Panc1 (cell line): Measurements from ENCODE around the gene CCDC69. TPM values are rescaled to one million over a fixed set of nuclear protein-coding genes. Genes with fewer than 3 reads are reported as not detected.

Source experiments
- ATAC-seq: fragments of 200-7000 bp; cut with Tn5 transposase; 2 replicates; pipeline ENCODE4 v1.9.1; 2020; ENCODE audit warnings: mild to moderate bottlenecking, moderate library complexity
- BruUV-seq: library from RNA; stranded (reverse); fragments of 400-500 nt; replicated peaks from 2 replicates; lab custom pipeline; 2021; lab: Mats Ljungman, UMichigan
- CTCF ChIA-PET: fragments of 300-600 bp; sonication (Branson Sonifier 250); formaldehyde crosslinking; loops from one replicate; lab custom pipeline; 2022; ENCODE audit warnings: antibody characterized with exemption; lab: Charles Lee
- POLR2A ChIA-PET: fragments of 300-600 bp; sonication (Branson Sonifier 250); formaldehyde crosslinking; loops from one replicate; lab custom pipeline; 2022; ENCODE audit warnings: antibody characterized with exemption; lab: Charles Lee
- DNase-seq: peaks from one replicate; pipeline ENCODE4 v3.0.0-alpha.2; 2010; ENCODE audit warnings: low read depth, low spot score
- H3K27ac ChIP-seq: 2 replicates; pipeline ENCODE4 v1.5.1; 2011; ENCODE audit warnings: mild to moderate bottlenecking, low read length, inconsistent platforms
- H3K27me3 ChIP-seq: fragments of 200-500 bp; sonication (Bioruptor generic); 2 replicates; pipeline ENCODE4 v1.6.0; 2014; ENCODE audit warnings: low read length, inconsistent platforms; ENCODE audit not compliant: control insufficient read depth, insufficient read depth
- H3K36me3 ChIP-seq: fragments of 200-500 bp; sonication (Bioruptor generic); 2 replicates; pipeline ENCODE4 v1.5.1; 2014; ENCODE audit warnings: inconsistent platforms, mild to moderate bottlenecking, low read length, moderate library complexity; ENCODE audit not compliant: control insufficient read depth, insufficient read depth
- H3K4me1 ChIP-seq: 2 replicates; pipeline ENCODE4 v1.5.1; 2011; ENCODE audit warnings: inconsistent platforms, mild to moderate bottlenecking, low read length, moderate library complexity; ENCODE audit not compliant: control insufficient read depth, insufficient read depth
- H3K4me3 ChIP-seq, 2 experiments: 2 replicates each; pipeline ENCODE4 v1.5.1; 2011 to 2012; ENCODE audit warnings: low read depth in 2 of 2, low read length in 2 of 2, mild to moderate bottlenecking in 2 of 2, inconsistent platforms in 1 of 2, moderate library complexity in 1 of 2
- H3K9me3 ChIP-seq: fragments of 200-500 bp; sonication (Bioruptor generic); 2 replicates; pipeline ENCODE4 v1.5.1; 2014; ENCODE audit warnings: low read depth, mild to moderate bottlenecking, inconsistent platforms, low read length, moderate library complexity; ENCODE audit not compliant: control insufficient read depth, insufficient read depth
- CTCF ChIP-seq: fragments of 450-650 bp; IDR thresholded peaks from 2 replicates; pipeline ENCODE4 v1.5.1; 2017; ENCODE audit warnings: mild to moderate bottlenecking
- POLR2AphosphoS5 ChIP-seq: IDR thresholded peaks from 2 replicates; pipeline ENCODE4 v1.6.1; 2012; ENCODE audit warnings: mild to moderate bottlenecking, low read depth, low read length, moderate library complexity
- REST ChIP-seq, 2 experiments: IDR thresholded peaks; 2 replicates each; pipeline ENCODE4 v1.6.1; 2011 to 2012; ENCODE audit warnings: low read depth in 2 of 2, control low read depth in 1 of 2, low read length in 1 of 2, mild to moderate bottlenecking in 1 of 2, moderate library complexity in 1 of 2; ENCODE audit not compliant: insufficient read depth in 1 of 2
- SIN3A ChIP-seq: IDR thresholded peaks from 2 replicates; pipeline ENCODE4 v1.6.1; 2012; ENCODE audit warnings: low read depth, mild to moderate bottlenecking, low read length, moderate library complexity, borderline replicate concordance; ENCODE audit not compliant: insufficient read depth
- TCF7L2 ChIP-seq: IDR thresholded peaks from 2 replicates; pipeline ENCODE4 v1.6.1; 2011; ENCODE audit warnings: mild to moderate bottlenecking, low read depth, low read length, inconsistent platforms
- in situ Hi-C: cut with HindIII; loops from 2 replicates; pipeline ENCODE4 v1.10.0; 2016; ENCODE audit warnings: low sequenced_read_pairs, low pct_unique_long_range_greater_than_20kb
- intact Hi-C: fragments of 100-400 bp; cut with micrococcal nuclease; formaldehyde crosslinking; loops from one replicate; pipeline ENCODE4 v1.10.0; 2022; ENCODE audit not compliant: unreplicated experiment
- total RNA-seq: library from RNA; stranded (reverse); gene quantifications from one replicate; pipeline ENCODE4 v1.2.1, GENCODE V29; 2021; ENCODE audit not compliant: unreplicated experiment

The CCDC69 gene
- total RNA-seq, 1 experiment from 2014 or later = 2.1 TPM

GRCh38 chr5:151200913-151201595 lies 22.8 kb downstream of the CCDC69 start:
- no peaks in the 10 kb centered on the region for H3K36me3 ChIP-seq

GRCh38 chr5:151199581-151200185 lies 24.2 kb downstream of the CCDC69 start:
- POLR2A ChIA-PET = no interaction called here
- no peaks in the 10 kb centered on the region for H3K36me3 ChIP-seq
- ATAC-seq (no peak), DNase-seq (no peak)
- no peak overlapping the region for H3K4me3 ChIP-seq
- H3K4me1 ChIP-seq = no peaks in the 10 kb centered on the region
- TF ChIP-seq TCF7L2 (no peak), CTCF (no peak), POLR2AphosphoS5 (no peak), REST (IDR thresholded peaks at IDR 0.05; ENCODE audit: insufficient read depth in 1 of 2, low read depth in 2 of 2, low read length in 1 of 2) (no peak), SIN3A (no peak)
- H3K27ac ChIP-seq = no peak overlapping the region
- intact Hi-C loops (no loop called here), in situ Hi-C loops (no loop called here)
- H3K27me3 ChIP-seq = no peaks in the 10 kb centered on the region
- no TSS peak for BruUV-seq
- no peaks in the 10 kb centered on the region for H3K9me3 ChIP-seq
- CTCF ChIA-PET = no interaction called here

More at GRCh38 chr5:151200913-151201595, 22.8 kb downstream of the CCDC69 start:
- TF ChIP-seq POLR2AphosphoS5 (no peak), REST (IDR thresholded peaks at IDR 0.05; ENCODE audit: insufficient read depth in 1 of 2, low read depth in 2 of 2, low read length in 1 of 2) (no peak), TCF7L2 (no peak), SIN3A (no peak), CTCF (no peak)
- H3K4me3 ChIP-seq = no peak overlapping the region
- BruUV-seq = no TSS peak
- ATAC-seq (no peak), DNase-seq (no peak)
- in situ Hi-C loops (no loop called here), intact Hi-C loops (no loop called here)
- ChIA-PET POLR2A (no interaction called here), CTCF (no interaction called here)
- no peaks in the 10 kb centered on the region for H3K27me3 ChIP-seq
- H3K4me1 ChIP-seq = no peaks in the 10 kb centered on the region
- no peaks in the 10 kb centered on the region for H3K9me3 ChIP-seq
- H3K27ac ChIP-seq = no peak overlapping the region
